ENCODE results near the gene AFG3L2. TPM values are rescaled to one million over a fixed set of nuclear protein-coding genes. Genes with fewer than 3 reads are reported as not detected.

Gene AFG3L2

DNA sequence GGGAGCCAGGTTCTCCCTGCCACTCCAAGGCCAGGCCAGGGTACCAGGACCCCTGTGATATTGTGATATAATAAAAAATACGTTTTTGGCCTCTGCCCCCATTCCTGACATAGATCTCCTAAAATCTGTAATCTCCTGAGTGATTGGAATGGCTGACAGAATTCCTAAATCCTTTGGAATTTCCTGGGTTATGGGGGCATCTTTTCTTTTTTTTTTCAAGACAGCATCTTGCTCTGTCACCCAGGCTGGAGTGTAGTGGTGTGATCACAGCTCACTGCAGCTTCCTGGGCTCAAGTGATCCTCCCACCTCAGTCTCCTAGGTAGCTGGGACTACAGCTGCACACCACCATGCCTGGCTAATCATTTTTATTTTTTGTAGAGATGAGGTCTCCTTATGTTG lies 95.2 kb downstream of the AFG3L2 start:
- no peak overlapping the region for H3K4me3 ChIP-seq (ENCODE audit: low read length in 2 of 2)
- no peak overlapping the region for H3K27ac ChIP-seq (replicated peaks; ENCODE audit: low read length)
- peak overlapping the region; percentile 60 for H3K23ac ChIP-seq (ENCODE audit: low read depth, low read length, poor library complexity)

DNA sequence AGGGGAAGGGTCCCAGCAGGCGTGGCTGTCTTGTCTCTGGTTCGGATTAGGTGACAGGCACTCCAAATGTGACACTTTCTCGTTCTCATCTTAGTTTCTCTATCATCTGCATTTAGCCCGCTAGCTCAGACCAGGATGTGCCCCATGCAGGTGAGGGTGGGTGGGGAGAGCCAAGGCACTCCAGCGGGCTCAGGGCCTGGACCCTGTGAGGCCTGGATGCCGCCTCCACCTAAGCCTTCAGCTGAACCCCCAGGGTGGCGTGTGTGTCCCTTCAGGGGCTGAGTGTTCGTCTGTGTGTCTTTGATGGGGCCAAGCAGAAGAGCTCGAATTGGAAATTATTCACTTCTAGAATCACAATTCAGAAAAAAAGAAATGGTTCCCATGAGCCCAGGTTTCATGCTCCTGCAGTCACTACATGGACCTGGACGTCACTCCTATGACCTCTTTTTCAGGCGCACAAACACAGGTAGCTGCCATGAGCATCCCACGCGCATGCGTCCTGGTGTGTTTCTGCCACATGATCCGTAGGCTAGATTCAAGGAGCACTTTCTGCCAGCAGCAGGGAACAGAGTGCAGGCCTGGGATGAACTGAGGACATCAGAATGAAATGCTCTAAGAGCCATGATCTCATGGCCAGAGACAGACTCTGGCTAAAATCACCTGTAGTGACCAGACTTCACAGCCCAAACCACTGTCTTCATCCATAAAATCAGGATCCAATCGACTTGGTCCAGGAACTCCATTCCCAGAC lies 97.1 kb downstream of the AFG3L2 start:
- Histone ChIP-seq H3K79me1 (ENCODE audit: low read depth, low read length) (no peaks in the 10 kb centered on the region), H3K4ac (ENCODE audit: low read length) (peak overlapping the region; percentile 31), H2BK5ac (ENCODE audit: low read length) (peak overlapping the region; percentile 69), H3K27ac (replicated peaks; ENCODE audit: low read length) (peak overlapping the region; percentile 94), H2AK5ac (ENCODE audit: low read depth, low read length) (peak overlapping the region; percentile 93), H2BK120ac (ENCODE audit: low read depth, low read length) (no peak overlapping the region), H2BK12ac (ENCODE audit: low read length) (peak overlapping the region; percentile 82), H3K9me3 (replicated peaks in 1 of 2; ENCODE audit: control insufficient read depth in 2 of 2, insufficient read depth in 1 of 2, low read depth in 1 of 2, low read length in 2 of 2) (no peaks in the 10 kb centered on the region), H3K18ac (ENCODE audit: low read length) (peak overlapping the region; percentile 94), H4K91ac (ENCODE audit: low read depth, low read length, poor library complexity) (peak overlapping the region; percentile 61), H3K27me3 (ENCODE audit: control insufficient read depth in 3 of 3, insufficient read depth in 3 of 3, low read depth in 1 of 3, low read length in 3 of 3) (peaks cover 0 to 11% (median 0%) of the 10 kb centered on the region in 3 experiments), H3K4me2 (ENCODE audit: insufficient read depth, low read length, poor library complexity, severe bottlenecking) (no peak overlapping the region), H3K36me3 (replicated peaks in 1 of 2; ENCODE audit: control insufficient read depth in 2 of 2, insufficient read depth in 2 of 2, low read length in 2 of 2) (no peaks in the 10 kb centered on the region), H2AFZ (ENCODE audit: low read length) (peak overlapping the region; percentile 86), H3K23ac (ENCODE audit: low read depth, low read length, poor library complexity) (no peak overlapping the region), H3K9ac (ENCODE audit: low read depth, low read length, poor library complexity) (peak overlapping the region; percentile 74), H4K8ac (ENCODE audit: low read depth, low read length) (peak overlapping the region; percentile 43), H3K4me3 (ENCODE audit: low read length in 2 of 2) (peak overlapping the region in 1 of 2 donors; percentile 41), H3K14ac (ENCODE audit: low read length) (no peak overlapping the region), H3K4me1 (ENCODE audit: control insufficient read depth in 2 of 2, insufficient read depth in 1 of 2, low read depth in 1 of 2, low read length in 2 of 2) (peaks cover 19 to 20% of the 10 kb centered on the region in 2 donors), H2BK15ac (ENCODE audit: low read length) (peak overlapping the region; percentile 8)
- WGBS, 2 donors (ENCODE audit: extremely low coverage in 2 of 2, insufficient read length in 2 of 2, insufficient replicate concordance in 1 of 2) = no CpG with 5 or more reads among the region's 16 CpGs
- DNase-seq (ENCODE audit: low spot score) = no peak

More for the DNA sequence above, 95.2 kb downstream of the AFG3L2 start:
- peak overlapping the region; percentile 61 for H3K18ac ChIP-seq (ENCODE audit: low read length)
- no peaks in the 10 kb centered on the region for H3K36me3 ChIP-seq (replicated peaks in 1 of 2; ENCODE audit: control insufficient read depth in 2 of 2, insufficient read depth in 2 of 2, low read length in 2 of 2)
- peaks cover 0 to 26% (median under 1%) of the 10 kb centered on the region in 3 experiments for H3K27me3 ChIP-seq (ENCODE audit: control insufficient read depth in 3 of 3, insufficient read depth in 3 of 3, low read depth in 1 of 3, low read length in 3 of 3)
- peak overlapping the region; percentile 62 for H2BK15ac ChIP-seq (ENCODE audit: low read length)
- no CpG with 5 or more reads among the region's 1 CpG for WGBS, 2 donors (ENCODE audit: extremely low coverage in 2 of 2, insufficient read length in 2 of 2, insufficient replicate concordance in 1 of 2)
- no peak overlapping the region for H2AK5ac ChIP-seq (ENCODE audit: low read depth, low read length)
- peaks cover 19 to 20% of the 10 kb centered on the region in 2 donors for H3K4me1 ChIP-seq (ENCODE audit: control insufficient read depth in 2 of 2, insufficient read depth in 1 of 2, low read depth in 1 of 2, low read length in 2 of 2)
- no peak overlapping the region for H4K8ac ChIP-seq (ENCODE audit: low read depth, low read length)
- DNase-seq (ENCODE audit: low spot score) = no peak
- H2BK12ac ChIP-seq (ENCODE audit: low read length) = peak overlapping the region; percentile 14
- no peak overlapping the region for H2BK5ac ChIP-seq (ENCODE audit: low read length)
- no peak overlapping the region for H4K91ac ChIP-seq (ENCODE audit: low read depth, low read length, poor library complexity)
- H3K9ac ChIP-seq (ENCODE audit: low read depth, low read length, poor library complexity) = no peak overlapping the region
- H3K4me2 ChIP-seq (ENCODE audit: insufficient read depth, low read length, poor library complexity, severe bottlenecking) = no peak overlapping the region
- H3K14ac ChIP-seq (ENCODE audit: low read length) = no peak overlapping the region
- H3K9me3 ChIP-seq (replicated peaks in 1 of 2; ENCODE audit: control insufficient read depth in 2 of 2, insufficient read depth in 1 of 2, low read depth in 1 of 2, low read length in 2 of 2) = no peaks in the 10 kb centered on the region
- H2BK120ac ChIP-seq (ENCODE audit: low read depth, low read length) = no peak overlapping the region
- no peaks in the 10 kb centered on the region for H3K79me1 ChIP-seq (ENCODE audit: low read depth, low read length)
- H3K4ac ChIP-seq (ENCODE audit: low read length) = no peak overlapping the region
- H2AFZ ChIP-seq (ENCODE audit: low read length) = no peak overlapping the region

Small RNA genes lying within 50 kb of the gene (small RNA-seq; reads per million reads assigned to genes)
- gene RNU6-170P (ENCODE audit: insufficient read depth) = not detected
- not detected for gene RNU7-129P (ENCODE audit: insufficient read depth)

Measured in neuronal stem cell (in vitro differentiated cells).